HG03460 (cell line): ENCODE results near the gene GLP1R.

ENCODE experiments used
- ATAC-seq: cut with Tn5 transposase; IDR thresholded peaks from one replicate; pipeline ENCODE4 v1.9.1; 2021; ENCODE audit not compliant: unreplicated experiment

GLP1R gene

GRCh38 chr6:39048481-39049399 lies at the start of gene GLP1R:
Gene GLP1R, plus strand, starts transcription at chr6:39048781. Its CDS starts 60 bp downstream, at chr6:39048841.
- ATAC-seq: no peak

GRCh38 chr6:39003072-39003471 lies 45.5 kb upstream of the GLP1R start:
- no peak for ATAC-seq

- ATAC-seq: no peak
Observed at GRCh38 chr6:39003492-39003891, 45.1 kb upstream of the GLP1R start.

- ATAC-seq: no peak
Observed at GRCh38 chr6:39004801-39005200, 43.8 kb upstream of the GLP1R start.

GRCh38 chr6:39005774-39006173 lies 42.8 kb upstream of the GLP1R start:
- no peak for ATAC-seq

- ATAC-seq: no peak
Observed at GRCh38 chr6:39007575-39007974, 41.0 kb upstream of the GLP1R start.

- no peak for ATAC-seq
Observed at GRCh38 chr6:39008737-39009136, 39.8 kb upstream of the GLP1R start.

- no peak for ATAC-seq
Observed at GRCh38 chr6:39009476-39009875, 39.1 kb upstream of the GLP1R start.

- ATAC-seq: no peak
Observed at GRCh38 chr6:39016839-39017546, 31.6 kb upstream of the GLP1R start.

- ATAC-seq: no peak
Observed at GRCh38 chr6:39017547-39017880, 31.1 kb upstream of the GLP1R start.

GRCh38 chr6:39018103-39018502 lies 30.5 kb upstream of the GLP1R start:
- ATAC-seq: no peak

GRCh38 chr6:39020136-39020535 lies 28.4 kb upstream of the GLP1R start:
- no peak for ATAC-seq

- ATAC-seq: no peak
Observed at GRCh38 chr6:39021041-39021440, 27.5 kb upstream of the GLP1R start.

GRCh38 chr6:39021779-39022178 lies 26.8 kb upstream of the GLP1R start:
- ATAC-seq: no peak

GRCh38 chr6:39026175-39026574 lies 22.4 kb upstream of the GLP1R start:
- no peak for ATAC-seq

- ATAC-seq: no peak
Observed at GRCh38 chr6:39029156-39030011, 19.2 kb upstream of the GLP1R start.

- ATAC-seq: no peak
Observed at GRCh38 chr6:39035681-39036080, 12.9 kb upstream of the GLP1R start.

GRCh38 chr6:39037082-39037508 lies 11.5 kb upstream of the GLP1R start:
- no peak for ATAC-seq

- no peak for ATAC-seq
Observed at GRCh38 chr6:39037707-39038106, 10.9 kb upstream of the GLP1R start.

- no peak for ATAC-seq
Observed at GRCh38 chr6:39040080-39040673, 8.4 kb upstream of the GLP1R start.

- ATAC-seq: no peak
Observed at GRCh38 chr6:39041072-39041471, 7.5 kb upstream of the GLP1R start.
